Bone marrow (tissue), 2 donors: ENCODE measurements around the gene CHRNE.
"Not testable (repeated sequence)": the region's sequence is repeated elsewhere in the genome, so short reads cannot be mapped to it uniquely, and the experiment has no call there.

Experiments used
- DNase-seq, 2 donors: peaks; one replicate each; lab custom pipeline; 2025; lab: John Stamatoyannopoulos, UW

Gene CHRNE

DNA sequence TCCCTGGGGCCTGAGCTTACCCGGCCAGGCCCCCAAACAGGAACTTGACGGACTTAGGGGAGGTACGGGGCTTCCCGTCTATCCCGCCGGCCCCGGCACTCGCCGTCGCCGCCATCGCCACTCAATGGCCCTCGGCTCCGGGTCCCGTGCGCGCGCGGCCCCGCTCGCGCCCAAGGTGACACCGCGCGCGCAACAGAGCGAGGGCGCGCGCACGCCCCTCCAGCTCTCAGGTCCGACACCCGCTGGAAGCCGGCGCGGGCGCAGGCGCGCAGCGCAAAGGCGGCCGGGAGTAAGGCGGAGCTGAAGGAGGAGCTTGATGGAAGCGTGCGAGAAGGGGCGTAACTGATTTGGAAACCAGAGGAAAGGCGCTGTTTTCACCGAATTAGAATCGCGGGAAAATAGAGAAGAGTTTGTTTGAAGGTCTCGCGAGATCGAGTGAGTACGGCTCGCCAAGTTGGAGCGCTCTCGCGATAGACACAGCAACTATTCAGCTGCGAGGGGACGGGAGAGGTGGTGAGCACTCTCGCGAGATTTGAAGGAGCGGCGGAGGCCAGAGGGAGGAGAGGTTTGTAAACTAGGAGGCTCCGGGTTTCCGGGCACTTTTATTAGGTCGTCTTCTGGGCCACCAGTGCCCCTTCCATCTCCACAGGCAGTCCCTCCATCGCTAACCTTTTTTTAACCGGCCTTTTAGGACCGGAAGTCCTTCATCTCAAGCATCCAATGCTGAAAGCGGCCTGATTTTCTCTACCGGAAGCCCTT is 37.1 kb upstream of the CHRNE start, which contains the start of the genes RNF167 and SLC25A11:
Gene RNF167 (plus strand): TSS at position 473 of the 759 bp plus-strand sequence. CDS start 642 bp downstream, outside the sequence.
Gene SLC25A11 (minus strand): TSS at position 251 of the 759 bp plus-strand sequence. CDS start 136 bp downstream, at position 115.
- DNase-seq = peak; percentile 93 to 100

DNA sequence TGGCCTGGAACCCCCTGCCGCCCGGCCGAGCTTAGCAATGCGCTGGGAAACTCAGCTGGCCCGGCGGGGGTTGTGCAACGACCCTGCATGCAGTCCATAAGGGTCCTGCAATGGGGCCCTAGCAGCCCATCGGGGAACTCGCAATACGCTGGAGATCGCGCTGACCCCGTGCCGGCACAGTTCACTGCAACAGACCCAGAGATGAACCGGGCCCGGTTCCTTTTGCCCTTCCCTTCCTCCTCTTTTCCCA is 36.6 kb upstream of the CHRNE start:
- DNase-seq = no peak

DNA sequence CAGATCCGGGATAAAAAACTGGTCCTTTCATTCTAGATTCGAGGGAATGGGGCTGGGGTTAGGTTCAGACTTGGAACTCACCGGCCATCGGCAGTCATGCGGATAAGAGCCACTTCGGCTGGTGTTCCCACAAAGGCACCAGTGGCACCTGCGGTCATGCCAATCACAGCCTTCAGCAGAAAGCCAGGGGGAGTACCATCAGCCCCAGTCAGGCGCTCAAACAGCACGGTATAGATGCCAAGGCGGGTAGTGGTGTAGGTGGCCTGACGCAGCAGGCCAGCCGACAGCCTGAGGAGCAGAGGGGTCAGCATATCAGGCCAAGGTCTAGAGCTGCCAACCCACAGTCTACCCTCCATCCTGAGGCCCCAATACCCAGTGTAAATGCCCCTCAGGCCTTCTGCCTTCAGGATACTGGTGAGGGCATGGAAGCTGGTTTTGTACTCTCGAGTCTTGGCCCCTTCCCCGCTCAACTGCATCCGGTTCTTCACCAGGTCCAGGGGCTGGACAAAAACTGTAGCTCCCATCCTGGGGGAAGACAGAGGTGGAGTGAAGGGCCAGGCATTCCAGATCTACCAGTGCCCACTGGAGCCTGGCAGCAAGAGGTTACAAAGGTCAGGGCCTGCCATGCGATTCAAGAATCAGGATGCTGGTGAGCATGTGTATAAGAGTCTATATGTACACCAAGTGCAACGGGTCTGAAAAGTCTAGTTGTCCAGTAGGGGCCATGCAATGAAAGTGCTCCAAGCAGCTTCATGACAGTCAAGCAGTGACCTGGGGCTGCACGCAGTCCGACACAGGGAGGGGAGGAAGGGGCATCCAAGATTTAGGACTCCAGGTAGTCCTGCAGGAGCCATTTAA is 36.0 kb upstream of the CHRNE start:
- DNase-seq = no peak

- DNase-seq = no peak
Measured at GRCh38 chr17:4938069-4938491, 35.2 kb upstream of the CHRNE start.

- DNase-seq = no peak
Measured at GRCh38 chr17:4937553-4937952, 34.7 kb upstream of the CHRNE start.

- no peak for DNase-seq
Measured at GRCh38 chr17:4936436-4936835, 33.5 kb upstream of the CHRNE start.

GRCh38 chr17:4935650-4936049 is 32.8 kb upstream of the CHRNE start:
- no peak for DNase-seq

DNA sequence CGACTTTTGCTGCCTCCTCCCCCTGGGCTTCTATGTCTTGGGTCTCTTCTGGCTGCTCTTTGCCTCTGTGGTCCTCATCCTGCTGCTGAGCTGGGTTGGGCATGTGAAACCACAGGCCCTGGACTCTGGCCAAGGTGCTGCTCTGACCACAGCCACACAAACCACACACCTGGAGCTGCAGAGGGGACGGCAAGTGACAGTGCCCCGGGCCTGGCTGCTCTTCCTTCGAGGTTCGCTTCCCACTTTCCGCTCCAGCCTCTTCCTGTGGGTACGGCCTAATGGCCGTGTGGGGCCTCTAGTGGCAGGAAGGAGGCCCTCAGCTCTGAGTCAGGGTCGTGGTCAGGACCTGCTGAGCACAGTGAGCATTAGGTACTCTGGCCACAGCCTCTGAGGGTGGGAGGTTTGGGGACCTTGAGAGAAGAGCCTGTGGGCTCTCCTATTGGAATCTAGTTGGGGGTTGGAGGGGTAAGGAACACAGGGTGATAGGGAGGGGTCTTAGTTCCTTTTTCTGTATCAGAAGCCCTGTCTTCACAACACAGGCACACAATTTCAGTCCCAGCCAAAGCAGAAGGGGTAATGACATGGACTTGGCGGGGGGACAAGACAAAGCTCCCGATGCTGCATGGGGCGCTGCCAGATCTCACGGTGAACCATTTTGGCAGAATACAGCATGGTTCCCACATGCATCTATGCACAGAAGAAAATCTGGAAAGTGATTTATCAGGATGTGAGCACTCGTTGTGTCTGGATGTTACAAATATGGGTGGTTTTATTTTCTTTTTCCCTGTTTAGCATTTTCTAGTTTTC is 31.5 kb upstream of the CHRNE start:
- peak in 1 of 2 donors; percentile 18 for DNase-seq

DNA sequence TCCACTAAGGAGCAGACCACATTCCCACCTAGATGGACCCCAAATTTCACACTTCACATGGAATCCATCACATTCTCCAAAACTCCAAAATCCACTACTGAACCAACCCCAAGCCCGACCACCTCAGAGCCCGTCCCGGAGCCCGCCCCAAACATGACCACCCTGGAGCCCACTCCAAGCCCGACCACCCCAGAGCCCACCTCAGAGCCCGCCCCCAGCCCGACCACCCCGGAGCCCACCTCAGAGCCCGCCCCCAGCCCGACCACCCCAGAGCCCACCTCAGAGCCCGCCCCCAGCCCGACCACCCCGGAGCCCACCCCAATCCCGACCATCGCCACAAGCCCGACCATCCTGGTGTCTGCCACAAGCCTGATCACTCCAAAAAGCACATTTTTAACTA is 30.7 kb upstream of the CHRNE start:
- no peak for DNase-seq

GRCh38 chr17:4932756-4933155 is 29.9 kb upstream of the CHRNE start:
- no peak for DNase-seq

GRCh38 chr17:4931963-4932362 is 29.1 kb upstream of the CHRNE start, which contains the start of gene GP1BA:
TSS of gene GP1BA (plus strand) at chr17:4932277. CDS start at chr17:4932605, 328 bp downstream.
- DNase-seq = no peak

DNA sequence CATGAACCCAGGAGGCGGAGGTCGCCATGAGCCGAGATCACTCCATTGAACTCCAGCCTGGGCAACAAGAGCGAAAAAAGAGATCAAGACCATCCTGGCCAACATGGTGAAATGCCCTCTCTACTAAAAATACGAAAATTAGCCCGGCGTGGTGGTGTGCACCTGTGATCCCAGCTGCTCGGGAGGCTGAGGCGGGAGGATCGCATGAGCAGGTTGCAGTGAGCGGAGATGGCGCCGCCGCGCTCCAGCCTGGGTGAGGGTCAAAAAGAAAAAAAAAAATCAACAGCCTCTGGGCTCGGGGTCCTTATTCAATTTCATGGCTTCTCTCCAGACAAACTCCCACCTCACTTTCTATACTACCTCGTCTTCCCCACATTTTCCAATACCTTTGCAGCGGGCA is 26.0 kb upstream of the CHRNE start:
- no peak for DNase-seq

DNA sequence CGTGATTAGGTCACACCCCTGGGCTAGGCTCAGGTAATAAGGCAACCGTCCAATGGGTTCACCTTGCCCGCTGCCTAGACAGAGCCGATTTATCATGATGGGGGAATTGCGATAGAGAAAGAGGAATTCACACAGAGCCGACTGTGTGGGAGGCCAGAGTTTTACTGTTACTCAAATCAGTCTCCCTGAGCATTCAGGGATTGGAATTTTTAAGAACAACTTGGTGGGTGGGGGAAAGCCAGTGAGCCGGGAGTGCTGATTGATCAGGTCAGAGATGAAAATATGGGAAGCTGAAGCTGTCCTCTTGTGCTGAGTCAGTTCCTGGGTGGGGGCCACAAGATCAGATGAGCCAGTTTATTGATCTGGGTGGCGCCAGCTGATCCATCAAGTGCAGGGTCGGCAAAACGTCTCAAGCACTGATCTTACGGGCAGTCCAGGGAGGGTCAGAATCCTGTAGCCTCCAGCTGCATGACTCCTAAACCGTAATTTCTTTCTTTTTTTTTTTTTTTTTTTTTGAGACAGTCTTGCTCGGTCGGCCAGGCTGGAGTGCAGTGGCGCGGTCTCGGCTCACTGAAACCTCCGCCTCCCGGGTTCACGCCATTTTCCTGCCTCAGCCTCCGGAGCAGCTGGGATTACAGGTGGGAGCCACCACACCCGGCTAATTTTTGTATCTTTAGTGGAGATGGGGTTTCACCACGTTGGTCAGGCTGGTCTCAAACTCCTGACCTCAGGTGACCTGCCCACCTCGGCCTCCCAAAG is 23.9 kb upstream of the CHRNE start:
- not testable (repeated sequence) for DNase-seq

- DNase-seq = no peak
Measured at GRCh38 chr17:4921320-4921719, 18.4 kb upstream of the CHRNE start.

DNA sequence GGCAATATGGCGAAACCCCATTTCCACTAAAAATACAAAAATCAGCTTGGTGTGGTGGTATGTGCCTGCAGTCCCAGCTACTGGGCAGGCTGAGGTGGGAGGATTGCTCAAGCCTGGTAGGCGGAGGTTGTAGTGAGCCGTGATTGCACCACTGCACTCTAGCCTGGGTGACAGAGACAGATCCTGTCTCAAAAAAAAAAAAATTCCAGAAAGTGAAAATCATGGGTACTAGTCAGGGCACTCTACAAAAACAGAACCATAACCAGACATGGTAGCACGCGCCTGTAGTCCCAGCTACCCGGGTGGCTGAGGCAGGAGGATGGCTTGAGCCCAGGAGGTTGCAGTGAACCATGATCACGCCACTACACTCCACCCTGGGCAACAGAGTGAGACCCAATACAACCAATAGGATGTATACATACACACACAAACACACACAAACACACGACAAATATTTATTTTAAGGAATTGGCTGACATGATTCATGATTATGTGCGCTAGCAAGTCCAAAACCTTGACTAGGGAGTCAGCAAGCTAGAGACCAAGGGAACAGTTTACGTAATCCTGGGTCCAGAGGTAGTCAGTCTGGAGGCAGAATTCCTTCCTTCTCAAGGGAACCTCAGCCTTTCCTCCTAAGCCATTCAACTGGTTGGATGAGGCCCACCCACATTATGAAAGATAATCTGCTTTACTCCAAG is 17.6 kb upstream of the CHRNE start:
- peak in 1 of 2 donors; percentile 14 for DNase-seq

DNA sequence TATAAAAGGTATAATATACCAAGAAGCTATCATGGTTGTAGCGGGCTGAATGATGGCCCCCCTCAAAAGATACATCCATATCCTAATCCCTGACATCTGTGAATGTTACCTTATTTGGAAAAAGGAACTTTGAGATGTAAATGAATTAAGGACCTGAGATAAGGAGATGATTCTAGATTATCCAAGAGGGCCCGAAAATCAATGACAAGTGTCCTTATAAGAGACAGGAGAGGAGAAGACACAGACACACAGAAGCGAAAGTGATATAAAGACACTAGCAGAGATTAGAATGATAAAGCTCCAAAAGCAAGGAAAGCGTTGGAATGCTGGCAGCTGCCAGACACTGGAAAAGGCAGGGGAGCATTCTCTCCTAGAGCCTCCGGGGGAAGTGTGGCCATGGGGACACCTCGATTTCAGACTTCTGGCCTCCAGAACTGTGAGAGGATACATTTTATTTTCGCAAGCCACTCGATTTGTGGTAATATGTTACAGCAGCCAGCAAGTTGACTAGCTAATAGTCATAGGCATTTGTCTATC is 16.7 kb upstream of the CHRNE start:
- DNase-seq = no peak

DNA sequence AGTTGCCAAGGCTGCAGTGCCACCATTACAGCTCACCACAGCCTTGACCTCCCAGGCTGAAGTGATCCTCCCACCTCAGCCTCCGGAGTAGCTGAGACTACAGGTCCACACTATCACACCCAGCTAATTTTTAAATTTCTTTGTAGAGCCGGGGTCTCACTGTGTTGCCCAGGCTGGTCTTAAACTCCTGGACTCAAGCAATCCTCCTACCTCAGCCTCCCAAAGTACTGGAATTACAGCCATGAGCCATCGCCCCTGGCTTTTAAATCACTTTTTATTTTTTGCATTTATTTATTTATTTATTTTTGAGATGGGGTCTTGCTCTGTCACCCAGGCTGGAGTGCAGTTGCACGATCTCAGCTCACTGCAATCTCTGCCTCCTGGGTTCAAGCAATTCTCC is 11.7 kb upstream of the CHRNE start:
- DNase-seq = not testable (repeated sequence)

- no peak for DNase-seq
Measured at GRCh38 chr17:4913994-4914393, 11.1 kb upstream of the CHRNE start.

- peak; percentile 57 to 85 for DNase-seq
Measured at GRCh38 chr17:4908711-4909496, 6.0 kb upstream of the CHRNE start.

- DNase-seq = no peak
Measured at GRCh38 chr17:4908301-4908700, 5.4 kb upstream of the CHRNE start.
